ENCODE results near the gene NEURL3.

NEURL3 gene

DNA sequence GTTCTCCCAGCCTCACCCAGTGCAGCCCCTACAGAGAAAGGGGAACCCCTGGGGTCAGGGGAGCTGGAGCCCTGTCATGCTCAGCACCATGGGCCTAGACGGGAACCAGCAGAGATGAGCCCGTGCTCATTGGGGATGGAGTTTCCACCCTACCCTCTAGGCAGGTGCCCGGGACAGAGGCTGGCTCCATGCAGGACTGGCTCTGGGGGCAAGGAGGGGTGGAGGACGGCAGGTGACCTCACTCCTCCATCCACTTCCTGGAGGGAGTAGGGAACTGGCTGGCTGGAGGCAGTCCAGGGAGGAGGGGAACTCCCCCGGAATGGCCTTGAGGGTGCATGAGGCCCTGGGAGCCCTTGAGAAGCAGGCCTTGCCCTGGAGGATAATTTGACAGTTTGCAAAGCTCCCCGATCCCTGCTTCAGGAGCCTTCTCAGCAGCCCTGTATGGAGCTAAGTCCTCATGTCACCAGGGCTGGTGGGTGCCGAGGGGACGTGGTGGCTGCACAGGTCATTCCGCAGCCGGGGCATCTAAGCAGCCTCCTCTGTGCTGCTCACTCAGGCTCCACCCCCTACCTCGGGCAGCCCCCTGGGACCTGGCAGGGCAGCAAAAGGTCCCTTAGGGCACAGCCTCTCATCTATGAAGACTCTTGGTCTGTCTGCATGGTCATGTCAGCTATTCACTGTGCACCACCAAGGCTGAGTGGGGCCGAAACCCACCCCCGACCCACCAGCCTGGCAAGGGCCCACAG lies 2.1 kb downstream of the NEURL3 start:
- Histone ChIP-seq H3K79me2 (ENCODE audit: low read length) (no peaks in the 10 kb centered on the region), H3K27ac (ENCODE audit: low read length) (no peak overlapping the region), H3K9ac (ENCODE audit: low read length) (no peak overlapping the region), H3K9me3 (ENCODE audit: insufficient read depth, low read length) (no peaks in the 10 kb centered on the region), H3K4me3 (ENCODE audit: low read length) (no peak overlapping the region), H3K4me1 (ENCODE audit: low read length) (peaks cover 39% of the 10 kb centered on the region), H3K4me2 (ENCODE audit: low read length) (no peak overlapping the region), H2AFZ (ENCODE audit: low read depth, low read length) (no peak overlapping the region), H4K20me1 (ENCODE audit: insufficient read depth, low read length) (no peaks in the 10 kb centered on the region), H3K27me3 (ENCODE audit: low read depth, low read length) (no peaks in the 10 kb centered on the region; the same call in 1 of the 2 replicates), H3K36me3 (replicated peaks; ENCODE audit: low read depth, low read length) (no peaks in the 10 kb centered on the region)
- TF ChIP-seq, protein P1, sequence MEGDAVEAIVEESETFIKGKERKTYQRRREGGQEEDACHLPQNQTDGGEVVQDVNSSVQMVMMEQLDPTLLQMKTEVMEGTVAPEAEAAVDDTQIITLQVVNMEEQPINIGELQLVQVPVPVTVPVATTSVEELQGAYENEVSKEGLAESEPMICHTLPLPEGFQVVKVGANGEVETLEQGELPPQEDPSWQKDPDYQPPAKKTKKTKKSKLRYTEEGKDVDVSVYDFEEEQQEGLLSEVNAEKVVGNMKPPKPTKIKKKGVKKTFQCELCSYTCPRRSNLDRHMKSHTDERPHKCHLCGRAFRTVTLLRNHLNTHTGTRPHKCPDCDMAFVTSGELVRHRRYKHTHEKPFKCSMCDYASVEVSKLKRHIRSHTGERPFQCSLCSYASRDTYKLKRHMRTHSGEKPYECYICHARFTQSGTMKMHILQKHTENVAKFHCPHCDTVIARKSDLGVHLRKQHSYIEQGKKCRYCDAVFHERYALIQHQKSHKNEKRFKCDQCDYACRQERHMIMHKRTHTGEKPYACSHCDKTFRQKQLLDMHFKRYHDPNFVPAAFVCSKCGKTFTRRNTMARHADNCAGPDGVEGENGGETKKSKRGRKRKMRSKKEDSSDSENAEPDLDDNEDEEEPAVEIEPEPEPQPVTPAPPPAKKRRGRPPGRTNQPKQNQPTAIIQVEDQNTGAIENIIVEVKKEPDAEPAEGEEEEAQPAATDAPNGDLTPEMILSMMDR (IDR thresholded peaks at IDR 0.05; ENCODE audit: low read depth, low read length) = no peak
- TF ChIP-seq EZH2phosphoT487 (IDR thresholded peaks at IDR 0.05; ENCODE audit: low read depth) = no peak

DNA sequence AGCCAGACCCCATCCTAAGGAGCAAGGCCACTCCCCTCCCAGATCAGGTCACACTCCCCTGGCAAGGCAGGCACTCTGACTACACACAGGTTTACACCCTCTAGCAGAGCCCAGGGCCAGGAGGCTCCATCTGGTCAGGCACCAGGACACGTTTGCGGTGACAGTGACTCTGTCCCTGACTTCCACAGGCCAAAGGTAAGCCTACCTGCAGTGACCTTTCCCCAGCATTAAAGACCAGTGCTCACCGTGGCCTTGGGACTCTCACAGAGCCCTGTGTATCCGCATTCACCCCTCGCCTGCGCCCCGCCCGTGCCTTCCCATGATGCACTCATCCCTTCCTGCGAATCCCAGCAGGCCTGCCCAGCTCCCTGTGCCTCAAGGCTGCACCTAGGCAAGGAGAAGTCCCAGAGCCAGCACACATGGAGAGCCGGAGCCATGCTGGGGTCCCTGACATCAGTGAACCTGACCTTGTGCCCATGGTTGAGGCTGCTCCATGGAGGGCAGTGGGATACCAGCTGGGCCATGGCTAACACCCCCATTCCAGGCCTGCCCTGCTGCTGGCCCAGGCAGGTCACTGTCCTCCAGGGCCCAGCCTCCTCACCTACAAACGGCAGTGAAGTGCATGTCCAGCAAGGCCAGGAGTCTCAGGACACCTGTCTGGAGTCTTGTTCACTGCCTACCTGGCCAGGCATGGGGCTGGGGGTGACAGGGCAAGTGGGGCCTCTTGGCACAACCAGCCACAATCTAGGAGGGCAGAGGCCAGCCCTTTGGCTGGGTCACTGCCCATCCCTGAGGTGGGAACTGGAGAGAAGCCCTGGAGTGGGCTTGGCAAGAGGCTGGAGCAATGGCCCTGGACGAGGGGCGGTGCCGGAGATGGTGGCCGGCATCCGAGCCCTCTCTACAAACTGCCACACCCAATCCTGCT lies 3.0 kb downstream of the NEURL3 start:
- no peaks in the 10 kb centered on the region for H3K79me2 ChIP-seq (ENCODE audit: low read length)
- no peak overlapping the region for H3K27ac ChIP-seq (ENCODE audit: low read length)
- TF ChIP-seq EZH2phosphoT487 (IDR thresholded peaks at IDR 0.05; ENCODE audit: low read depth) = no peak
- TF ChIP-seq, protein P1 (IDR thresholded peaks at IDR 0.05; ENCODE audit: low read depth, low read length) = no peak
- no peaks in the 10 kb centered on the region for H3K36me3 ChIP-seq (replicated peaks; ENCODE audit: low read depth, low read length)
- peak overlapping the region; percentile 71; the same call in 1 of the 2 replicates for H2AFZ ChIP-seq (ENCODE audit: low read depth, low read length)
- H3K4me3 ChIP-seq (ENCODE audit: low read length) = peak overlapping the region; percentile 22; the same call in 1 of the 2 replicates
- H3K9ac ChIP-seq (ENCODE audit: low read length) = peak overlapping the region; percentile 28; the same call in 1 of the 2 replicates
- peak overlapping the region; percentile 65 for H3K4me2 ChIP-seq (ENCODE audit: low read length)
- peaks cover 35% of the 10 kb centered on the region for H3K4me1 ChIP-seq (ENCODE audit: low read length)
- H4K20me1 ChIP-seq (ENCODE audit: insufficient read depth, low read length) = no peaks in the 10 kb centered on the region
- no peaks in the 10 kb centered on the region; the same call in 1 of the 2 replicates for H3K27me3 ChIP-seq (ENCODE audit: low read depth, low read length)
- no peaks in the 10 kb centered on the region for H3K9me3 ChIP-seq (ENCODE audit: insufficient read depth, low read length)

DNA sequence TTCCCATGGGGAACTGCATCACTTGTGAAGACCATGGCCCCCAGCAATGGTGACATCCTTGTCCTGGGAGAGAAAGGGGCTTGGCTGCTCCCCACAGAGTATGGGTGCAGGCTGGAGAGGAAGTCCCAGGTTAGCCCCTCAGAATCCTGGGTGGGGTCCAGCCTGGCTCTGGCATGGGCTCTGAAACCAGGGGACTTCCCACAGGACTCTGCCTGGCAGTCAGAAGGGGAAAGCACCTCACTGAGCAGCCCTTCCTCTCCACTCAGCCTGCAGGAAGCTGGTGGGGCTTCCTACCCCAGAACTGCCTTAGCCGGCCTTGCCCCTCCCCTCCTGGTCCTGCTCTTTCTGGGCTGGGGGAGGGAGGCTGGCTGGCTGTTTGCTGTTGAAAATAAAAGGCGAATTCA lies 3.7 kb downstream of the NEURL3 start:
- H3K27me3 ChIP-seq (ENCODE audit: low read depth, low read length) = peaks cover under 1% of the 10 kb centered on the region; the same call in 1 of the 2 replicates
- no peak overlapping the region for H3K27ac ChIP-seq (ENCODE audit: low read length)
- no peaks in the 10 kb centered on the region for H4K20me1 ChIP-seq (ENCODE audit: insufficient read depth, low read length)
- no peaks in the 10 kb centered on the region for H3K79me2 ChIP-seq (ENCODE audit: low read length)
- peak overlapping the region; percentile 65 for H3K4me2 ChIP-seq (ENCODE audit: low read length)
- peaks cover 35% of the 10 kb centered on the region for H3K4me1 ChIP-seq (ENCODE audit: low read length)
- H3K9me3 ChIP-seq (ENCODE audit: insufficient read depth, low read length) = no peaks in the 10 kb centered on the region
- peak overlapping the region; percentile 28; the same call in 1 of the 2 replicates for H3K9ac ChIP-seq (ENCODE audit: low read length)
- H3K36me3 ChIP-seq (replicated peaks; ENCODE audit: low read depth, low read length) = no peaks in the 10 kb centered on the region
- H2AFZ ChIP-seq (ENCODE audit: low read depth, low read length) = peak overlapping the region; percentile 71; the same call in 1 of the 2 replicates
- H3K4me3 ChIP-seq (ENCODE audit: low read length) = peak overlapping the region; percentile 22; the same call in 1 of the 2 replicates
- TF ChIP-seq, protein P1 (IDR thresholded peaks at IDR 0.05; ENCODE audit: low read depth, low read length) = no peak
- TF ChIP-seq EZH2phosphoT487 (IDR thresholded peaks at IDR 0.05; ENCODE audit: low read depth) = no peak
